RPMI8226 (cell line): ENCODE measurements around the gene GUCY1A2.
"Not testable (repeated sequence)": the region's sequence is repeated elsewhere in the genome, so short reads cannot be mapped to it uniquely, and the experiment has no call there.

Experiments
- DNase-seq: peaks from one replicate; pipeline ENCODE4 v3.0.0-alpha.2; 2015

The GUCY1A2 gene

GRCh38 chr11:106937111-106937510, 81.2 kb downstream of the GUCY1A2 start:
- no peak for DNase-seq

DNA sequence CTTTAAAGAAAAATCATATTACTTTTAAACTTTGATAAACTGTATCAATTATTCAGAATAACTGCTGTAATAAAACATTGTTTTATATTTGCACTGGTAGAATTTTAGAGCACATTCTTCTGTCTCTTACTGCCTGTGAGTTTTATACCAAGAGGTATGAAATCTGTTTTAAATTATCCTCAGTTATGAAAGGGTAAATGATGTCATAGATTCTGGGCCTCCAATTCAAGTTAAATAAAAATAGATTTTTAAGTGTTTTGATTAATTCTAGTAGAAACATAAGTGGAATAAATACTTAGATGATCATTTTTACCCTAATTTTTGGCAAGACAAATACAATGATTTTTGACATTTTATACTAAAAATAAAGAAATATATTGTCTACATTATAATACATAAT, 93.0 kb downstream of the GUCY1A2 start:
- no peak for DNase-seq

GRCh38 chr11:106920899-106921509, 97.3 kb downstream of the GUCY1A2 start:
- DNase-seq, result no peak

DNA sequence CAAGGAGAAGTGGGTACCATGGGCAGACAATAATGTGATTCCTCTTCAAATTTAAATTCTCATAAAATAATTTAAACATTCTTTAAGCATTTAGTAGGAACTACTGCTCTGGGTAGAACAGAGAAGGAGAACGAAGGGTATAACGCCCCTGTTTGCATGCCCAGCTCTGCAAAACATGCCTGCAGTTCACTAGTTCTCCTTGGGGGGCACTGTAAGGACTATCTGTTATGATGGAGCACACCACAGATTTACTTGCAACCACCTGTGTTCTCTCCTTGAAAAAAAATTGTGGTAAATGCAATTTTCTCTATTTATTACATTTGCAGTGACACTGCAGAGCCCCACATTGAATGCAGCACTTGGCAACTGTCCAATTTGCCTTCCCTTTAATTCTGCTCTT, 100.3 kb downstream of the GUCY1A2 start:
- DNase-seq, result peak; percentile 59

GRCh38 chr11:106914409-106914808, 103.9 kb downstream of the GUCY1A2 start:
- no peak for DNase-seq

DNA sequence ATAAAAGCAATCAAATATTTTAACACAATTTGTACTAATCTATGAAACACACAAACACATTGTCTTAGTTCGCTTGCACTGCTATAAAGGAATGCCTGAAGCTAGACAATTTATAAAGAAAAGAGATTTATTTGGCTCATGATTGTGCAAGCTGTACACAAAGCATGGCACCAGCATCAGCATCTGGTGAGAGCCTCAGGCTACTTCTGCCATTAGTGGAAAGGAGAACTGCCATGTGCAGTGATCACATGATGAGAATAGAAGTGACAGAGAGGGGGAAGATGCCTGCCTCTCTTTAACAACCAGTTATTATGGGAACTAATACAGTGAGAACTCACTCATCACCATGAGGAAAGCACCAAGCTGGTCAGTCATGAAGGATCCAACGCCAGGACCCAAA, 105.1 kb downstream of the GUCY1A2 start:
- no peak for DNase-seq

GRCh38 chr11:106904826-106905225, 113.5 kb downstream of the GUCY1A2 start:
- no peak for DNase-seq

GRCh38 chr11:106889718-106890117, 128.6 kb downstream of the GUCY1A2 start:
- no peak for DNase-seq

- DNase-seq, result no peak
Observed at GRCh38 chr11:106888386-106888785, 129.9 kb downstream of the GUCY1A2 start.

DNA sequence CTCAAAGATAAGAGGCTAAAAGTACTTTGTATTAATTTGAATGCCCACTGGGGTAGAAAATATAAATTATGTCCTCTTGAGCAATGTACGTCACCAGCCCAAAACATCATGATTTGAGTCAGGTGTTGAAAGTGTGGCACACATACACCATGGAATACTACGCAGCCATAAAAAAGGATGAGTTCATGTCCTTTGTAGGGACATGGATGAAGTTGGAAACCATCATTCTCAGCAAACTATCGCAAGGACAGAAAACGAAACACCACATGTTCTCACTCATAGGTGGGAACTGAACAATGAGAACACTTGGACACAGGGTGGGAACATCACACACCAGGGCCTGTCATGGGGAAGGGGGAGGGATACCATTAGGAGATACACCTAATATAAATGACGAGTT, 134.6 kb downstream of the GUCY1A2 start:
- DNase-seq, result not testable (repeated sequence)

- no peak for DNase-seq
Observed at GRCh38 chr11:106879832-106880546, 138.3 kb downstream of the GUCY1A2 start.

DNA sequence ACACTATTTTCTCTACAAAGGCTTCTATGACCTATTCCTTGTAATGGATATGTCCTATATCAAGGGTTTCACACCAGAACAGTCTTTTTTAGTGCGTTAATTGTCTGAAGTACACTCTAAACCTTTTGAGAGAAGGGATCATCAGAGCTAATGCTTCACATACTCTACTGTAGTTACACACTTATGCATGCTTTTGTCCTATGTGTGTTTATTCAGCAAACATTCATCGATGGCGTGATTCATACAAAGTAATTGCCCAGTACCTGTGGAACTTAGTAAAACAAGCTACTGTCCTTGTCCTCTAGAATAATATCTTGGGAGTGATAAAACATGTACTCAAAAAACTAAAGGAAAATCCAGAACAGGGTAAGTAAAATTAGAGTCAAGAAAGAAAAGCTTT, 139.2 kb downstream of the GUCY1A2 start:
- DNase-seq, result no peak

- no peak for DNase-seq
Observed at GRCh38 chr11:106875013-106875412, 143.3 kb downstream of the GUCY1A2 start.

DNA sequence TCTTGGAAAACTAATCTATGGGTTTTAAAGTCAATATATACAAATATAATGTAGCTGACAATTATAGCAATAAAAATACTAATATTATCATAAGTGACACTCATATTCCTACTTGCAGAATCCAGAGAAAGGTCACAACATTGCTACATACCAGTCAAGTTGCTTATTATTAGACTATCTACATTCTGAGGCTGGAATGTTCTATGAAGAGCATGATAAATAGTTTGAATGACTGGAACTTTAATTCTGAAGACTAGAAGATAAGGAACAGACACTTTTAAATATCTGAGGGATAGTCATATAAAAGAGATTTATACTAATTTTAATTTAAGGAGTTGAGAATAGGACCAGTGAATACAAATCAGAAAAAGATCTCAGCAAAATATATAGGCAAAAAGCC, 146.0 kb downstream of the GUCY1A2 start:
- DNase-seq, result no peak

DNA sequence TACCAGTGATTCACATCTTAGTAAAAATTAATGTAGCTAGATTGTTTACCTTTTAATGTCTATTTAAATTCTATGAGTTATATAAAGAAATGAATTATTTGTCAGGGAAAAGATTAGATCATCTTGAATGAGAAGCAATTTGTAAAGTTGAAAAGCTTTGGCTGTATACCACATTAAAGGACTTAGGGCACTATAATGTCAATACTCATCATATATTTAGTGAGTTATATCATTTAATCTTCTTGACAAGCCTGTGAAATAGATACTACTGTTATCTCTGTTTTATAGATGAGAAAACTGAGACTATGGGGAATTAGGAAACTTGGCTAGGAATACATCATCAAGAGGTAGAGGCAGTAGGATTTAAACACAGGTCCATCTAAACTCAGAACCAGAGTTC, 160.1 kb downstream of the GUCY1A2 start:
- no peak for DNase-seq

- DNase-seq, result no peak
Observed at GRCh38 chr11:106856566-106856965, 161.7 kb downstream of the GUCY1A2 start.

GRCh38 chr11:106854429-106854828, 163.8 kb downstream of the GUCY1A2 start:
- DNase-seq, result no peak

- no peak for DNase-seq
Observed at GRCh38 chr11:106853850-106854401, 164.3 kb downstream of the GUCY1A2 start.

- no peak for DNase-seq
Observed at GRCh38 chr11:106852779-106853178, 165.5 kb downstream of the GUCY1A2 start.

DNA sequence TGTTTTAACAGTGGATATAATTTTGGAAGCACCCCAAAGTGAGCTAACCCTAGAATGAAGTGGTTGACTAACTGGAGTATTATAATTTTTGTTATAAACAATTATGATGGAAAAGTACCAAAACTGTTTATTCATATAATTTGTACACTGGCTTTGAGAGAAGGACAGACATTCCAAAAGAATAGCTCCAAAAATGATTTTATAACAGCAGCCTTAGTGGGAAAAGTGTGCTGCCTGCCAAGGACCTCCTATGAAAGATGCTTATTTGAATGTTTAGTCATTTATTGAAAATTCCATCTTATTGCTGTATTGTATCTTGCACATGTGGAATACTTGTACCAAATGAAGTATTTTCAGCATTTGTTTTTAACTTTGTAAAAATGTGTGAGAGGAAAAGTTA, 169.8 kb downstream of the GUCY1A2 start:
- no peak for DNase-seq

DNA sequence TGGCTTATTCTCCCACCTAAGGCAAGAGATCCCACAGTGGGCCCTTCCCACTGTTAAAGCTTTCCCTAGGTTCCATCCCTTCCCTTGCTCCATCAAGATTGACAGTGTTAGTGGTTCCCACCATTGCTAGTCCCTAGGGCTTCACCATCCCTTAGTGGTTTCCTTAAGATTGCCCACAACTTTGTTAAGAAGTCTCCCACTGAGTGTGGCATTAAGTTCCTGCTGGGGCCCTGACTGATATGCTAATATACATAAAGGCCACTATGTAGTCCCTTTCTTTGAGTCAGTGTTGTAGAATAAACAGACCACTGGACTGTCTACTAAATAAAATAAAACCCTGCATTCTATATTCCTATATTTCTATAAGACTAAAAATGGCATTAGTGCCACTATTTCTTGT, 176.1 kb downstream of the GUCY1A2 start:
- no peak for DNase-seq

DNA sequence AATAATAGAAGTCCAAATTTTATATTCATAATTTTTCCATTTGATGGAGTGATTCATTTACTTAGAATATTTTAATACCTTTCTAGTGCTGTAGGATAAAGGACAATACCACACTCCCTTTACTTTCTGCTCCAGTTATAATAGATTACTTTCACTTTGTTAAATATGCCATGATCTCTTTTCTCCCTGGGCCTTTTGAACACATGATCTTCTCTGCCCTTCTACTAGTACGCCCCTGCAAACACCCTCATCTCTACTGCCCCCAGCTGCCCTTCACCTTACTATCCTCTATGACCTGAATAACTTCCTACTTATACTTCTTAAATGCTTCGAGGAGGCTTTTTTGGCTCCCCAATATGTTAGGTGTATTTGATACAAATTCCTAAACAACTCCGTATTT, 177.3 kb downstream of the GUCY1A2 start:
- no peak for DNase-seq

GRCh38 chr11:106840146-106840545, 178.1 kb downstream of the GUCY1A2 start:
- DNase-seq, result no peak

DNA sequence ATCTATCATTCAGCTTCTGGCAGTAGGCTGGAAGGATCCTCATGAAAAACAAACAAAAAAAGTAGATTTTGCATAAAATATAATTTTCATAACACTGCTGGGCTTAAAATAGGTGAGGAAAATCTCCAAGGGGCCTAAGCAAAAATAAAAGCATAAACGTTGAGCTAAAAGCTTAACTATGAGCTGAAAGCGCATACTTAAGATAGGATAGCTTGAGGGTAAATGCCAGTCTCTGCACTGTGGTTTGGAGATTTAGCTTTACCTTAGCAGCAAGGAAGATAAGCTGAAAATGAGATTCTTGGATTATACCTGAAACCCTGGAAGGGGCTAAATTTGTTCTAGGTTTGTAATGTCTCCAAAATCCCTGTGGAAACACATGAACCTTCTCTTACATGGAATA, 183.7 kb downstream of the GUCY1A2 start:
- DNase-seq, result no peak

DNA sequence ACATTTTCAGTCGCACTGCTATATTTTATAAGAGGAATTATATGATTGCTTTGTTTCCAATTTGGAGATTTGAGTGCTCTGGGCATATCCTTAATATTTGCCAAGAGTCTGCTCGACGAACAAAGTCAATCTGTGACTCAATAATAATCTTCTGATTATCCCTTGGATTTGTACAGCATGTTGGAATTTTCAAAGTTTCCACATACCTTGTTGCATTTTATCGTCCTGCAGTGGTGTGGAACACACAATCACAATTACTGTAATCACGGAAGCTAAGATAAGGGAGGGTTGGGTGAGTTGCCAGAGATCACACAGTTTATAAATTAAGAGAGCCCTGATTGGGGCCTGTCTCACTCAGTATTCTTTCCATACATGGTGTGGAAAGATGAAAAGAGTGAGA, 189.3 kb downstream of the GUCY1A2 start:
- no peak for DNase-seq
